Measurements from ENCODE around the gene FKBP8. TPM values are rescaled to one million over a fixed set of nuclear protein-coding genes. Genes with fewer than 3 reads are reported as not detected.

Gene FKBP8
- total and polyA plus RNA-seq, 7 donors, result 200 to 456 (median 366) TPM

- peaks cover 0 to 79% (median 62%) of the 10 kb centered on the region in 4 donors for H3K4me1 ChIP-seq
- WGBS, 2 donors, result 38 to 53% methylated on average over 11 of the region's 11 CpGs
- DNase-seq, result no peak
- H3K27me3 ChIP-seq, result no peaks in the 10 kb centered on the region
- H3K27ac ChIP-seq, result no peak overlapping the region
- H3K36me3 ChIP-seq, result no peaks in the 10 kb centered on the region
- no peak overlapping the region for H3K4me3 ChIP-seq
- H3K9me3 ChIP-seq, result no peaks in the 10 kb centered on the region
- intact Hi-C loops (cut with DNase I), result no loop called here
- TF ChIP-seq CTCF (IDR thresholded peaks at IDR 0.05) (no peak), EP300 (IDR thresholded peaks at IDR 0.05) (no peak), POLR2A (IDR thresholded peaks at IDR 0.05) (no peak), POLR2AphosphoS5 (IDR thresholded peaks at IDR 0.05) (no peak)
These were observed 47.0 kb downstream of the FKBP8 start for GRCh38 chr19:18496167-18496979.

GRCh38 chr19:18495204-18495911 is 48.0 kb downstream of the FKBP8 start:
- no peak overlapping the region for H3K4me3 ChIP-seq
- no peaks in the 10 kb centered on the region for H3K9me3 ChIP-seq

GRCh38 chr19:18494267-18494607 is 49.1 kb downstream of the FKBP8 start:
- no peak overlapping the region for H3K4me3 ChIP-seq
- H3K27me3 ChIP-seq, result no peaks in the 10 kb centered on the region
- no peak for DNase-seq
- peak overlapping the region in 3 of 4 donors; percentile 30 to 53 (median 51) for H3K27ac ChIP-seq
- peaks cover 0 to 62% (median 48%) of the 10 kb centered on the region in 4 donors for H3K4me1 ChIP-seq
- intact Hi-C loops (cut with DNase I), result no loop called here
- 54 to 74% methylated on average over 7 of the region's 7 CpGs for whole genome bisulfite sequencing, 2 donors
- no peak for TF ChIP-seq EP300 (IDR thresholded peaks at IDR 0.05)
- no peak for TF ChIP-seq CTCF (IDR thresholded peaks at IDR 0.05)
- TF ChIP-seq POLR2AphosphoS5 (IDR thresholded peaks at IDR 0.05), result no peak
- TF ChIP-seq POLR2A (IDR thresholded peaks at IDR 0.05), result no peak
- H3K9me3 ChIP-seq, result no peaks in the 10 kb centered on the region
- H3K36me3 ChIP-seq, result no peaks in the 10 kb centered on the region

More at GRCh38 chr19:18495204-18495911, 48.0 kb downstream of the FKBP8 start:
- TF ChIP-seq POLR2AphosphoS5 (IDR thresholded peaks at IDR 0.05) (no peak), EP300 (IDR thresholded peaks at IDR 0.05) (no peak), CTCF (IDR thresholded peaks at IDR 0.05) (no peak), POLR2A (IDR thresholded peaks at IDR 0.05) (no peak)
- Histone ChIP-seq H3K36me3 (no peaks in the 10 kb centered on the region), H3K27me3 (no peaks in the 10 kb centered on the region), H3K27ac (no peak overlapping the region), H3K4me1 (peaks cover 0 to 69% (median 51%) of the 10 kb centered on the region in 4 donors)
- intact Hi-C loops (cut with DNase I), result no loop called here
- 86 to 87% methylated on average over 14 of the region's 14 CpGs for WGBS, 2 donors
- no peak for DNase-seq

GRCh38 chr19:18493440-18494266 is 49.7 kb downstream of the FKBP8 start:
- peak; percentile 79 for DNase-seq
- Histone ChIP-seq H3K9me3 (no peaks in the 10 kb centered on the region), H3K4me3 (no peak overlapping the region), H3K36me3 (no peaks in the 10 kb centered on the region), H3K27me3 (no peaks in the 10 kb centered on the region), H3K4me1 (peaks cover 0 to 62% (median 48%) of the 10 kb centered on the region in 4 donors), H3K27ac (peak overlapping the region; percentile 15 to 53 (median 42))
- no peak for TF ChIP-seq CTCF (IDR thresholded peaks at IDR 0.05)
- 73 to 77% methylated on average over 13 of the region's 13 CpGs for WGBS, 2 donors
- intact Hi-C loops (cut with DNase I), result no loop called here

All from sigmoid colon (tissue), 7 donors.